HG02973 (cell line): Measurements from ENCODE around the gene ST3GAL3.
"Not testable (repeated sequence)": the region's sequence is repeated elsewhere in the genome, so short reads cannot be mapped to it uniquely, and the experiment has no call there.

Source experiments
- ATAC-seq: cut with Tn5 transposase; IDR thresholded peaks from one replicate; pipeline ENCODE4 v1.9.1; 2021; ENCODE audit warnings: moderate library complexity; ENCODE audit not compliant: unreplicated experiment

Gene ST3GAL3

DNA sequence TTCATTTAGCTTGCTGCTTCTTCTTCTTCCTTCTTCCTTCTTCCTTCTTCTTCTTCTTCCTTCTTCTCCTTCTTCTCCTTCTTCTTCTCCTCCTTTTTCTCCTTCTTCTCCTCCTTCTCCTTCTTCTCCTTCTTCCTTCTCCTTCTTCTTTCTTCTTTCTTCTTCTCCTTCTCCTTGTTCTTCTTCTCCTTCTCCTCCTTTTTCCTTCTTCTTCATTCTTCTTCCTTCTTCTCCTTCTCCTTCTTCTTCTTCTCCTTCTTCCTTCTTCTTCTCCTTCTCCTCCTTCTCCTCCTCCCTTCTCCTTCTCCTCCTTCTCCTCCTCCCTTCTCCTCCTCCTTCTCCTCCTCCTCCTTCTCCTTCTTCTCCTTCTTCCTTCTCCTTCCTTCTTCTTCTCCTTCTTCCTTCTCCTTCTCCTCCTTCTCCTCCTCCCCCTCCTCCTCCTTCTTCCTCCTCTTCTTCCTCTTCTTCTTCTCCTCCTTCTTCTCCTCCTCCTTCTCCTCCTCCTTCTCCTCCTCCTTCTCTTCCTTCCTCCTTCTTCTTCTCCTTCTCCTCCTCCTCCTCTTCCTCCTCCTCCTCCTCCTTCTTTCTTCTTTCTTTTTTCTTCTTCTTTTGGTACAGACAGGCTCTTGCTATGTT, 110.1 kb downstream of the ST3GAL3 start:
- no peak for ATAC-seq

DNA sequence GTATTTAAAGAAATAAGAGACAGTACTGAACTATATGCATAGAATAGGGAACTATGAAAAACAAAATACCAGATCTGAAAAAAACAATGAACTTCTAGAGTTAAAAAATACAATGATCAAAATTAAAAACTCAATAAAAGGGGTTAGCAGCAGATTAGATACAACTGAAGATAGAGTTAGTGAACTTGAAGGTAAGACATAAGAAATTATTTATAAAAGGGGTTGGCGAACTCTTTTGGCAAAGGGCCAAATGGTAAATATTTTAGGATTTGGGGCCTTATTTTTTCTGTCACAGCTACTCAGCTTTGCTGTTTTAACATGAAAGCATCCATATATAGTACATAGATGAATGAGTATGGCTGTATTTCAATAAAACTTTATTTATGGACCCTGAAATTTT, 111.4 kb downstream of the ST3GAL3 start:
- no peak for ATAC-seq

DNA sequence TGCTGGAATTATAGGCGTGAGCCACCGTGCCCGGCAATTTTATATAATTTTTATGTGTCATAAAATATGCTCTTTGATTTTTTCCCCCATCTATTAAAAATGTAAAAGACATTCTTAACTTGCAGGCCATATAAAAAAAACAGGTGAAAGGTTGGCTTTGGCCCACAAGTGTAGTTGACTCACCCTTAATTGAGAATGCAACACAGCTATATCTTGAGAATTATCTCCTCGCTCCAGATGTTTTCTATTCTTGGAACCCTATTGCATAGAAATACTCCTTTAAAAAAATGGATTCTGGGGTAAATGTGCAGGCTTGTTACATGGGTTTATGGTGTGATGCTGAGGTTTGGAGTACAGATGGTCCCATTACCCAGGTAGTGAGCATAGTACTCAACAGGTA, 112.0 kb downstream of the ST3GAL3 start:
- ATAC-seq: no peak

DNA sequence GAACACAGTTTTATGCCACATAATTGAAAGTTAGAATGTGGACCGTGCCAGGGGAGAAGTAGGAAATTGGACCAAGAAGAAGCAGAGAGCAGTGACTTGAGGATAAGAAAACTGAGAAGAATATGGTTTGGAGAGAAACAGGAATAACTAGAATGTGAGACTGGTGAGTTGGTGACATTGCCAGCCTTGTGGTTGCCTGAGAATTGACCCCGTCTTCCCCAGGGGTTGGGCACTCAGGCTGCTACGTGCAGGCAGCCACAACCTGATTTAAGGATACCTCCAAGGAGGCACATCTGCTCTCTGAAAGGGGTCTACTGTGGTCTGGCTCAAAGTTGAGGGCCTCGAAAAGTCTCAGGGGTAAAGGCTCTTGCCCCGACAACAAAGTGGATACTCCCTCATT, 114.1 kb downstream of the ST3GAL3 start:
- ATAC-seq: no peak

DNA sequence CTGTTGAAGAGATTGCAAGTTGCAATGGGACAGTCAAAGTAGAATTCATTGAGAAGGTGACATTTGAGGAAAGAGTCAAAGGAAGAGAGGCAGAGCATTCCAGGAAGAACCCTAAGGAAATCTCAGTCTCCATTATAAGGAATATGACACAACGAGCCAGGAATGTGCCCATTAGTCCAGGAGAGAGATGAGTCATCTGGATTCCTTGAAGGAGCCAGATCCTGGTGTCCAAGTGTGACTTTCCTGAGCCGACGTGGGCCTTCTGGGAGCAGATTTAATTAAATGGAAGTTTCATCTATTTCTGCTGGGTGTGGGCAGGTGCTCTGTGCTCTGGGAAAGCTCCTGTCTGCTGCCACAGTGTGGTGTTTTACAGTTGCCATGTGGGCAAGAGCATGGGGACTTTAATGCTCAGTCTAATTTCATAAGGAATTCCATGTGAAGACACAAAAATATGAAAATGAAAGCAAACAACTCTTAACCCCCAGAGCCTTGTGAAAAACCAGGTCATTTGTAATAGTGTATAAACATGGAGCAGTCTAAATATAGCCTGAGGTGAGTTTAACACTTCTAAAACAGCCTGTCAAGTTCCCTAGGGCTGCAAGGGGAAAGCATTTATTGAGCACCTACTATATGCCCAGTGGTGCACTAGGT, 114.8 kb downstream of the ST3GAL3 start:
- ATAC-seq: no peak

GRCh38 chr1:43824795-43825194, 117.5 kb downstream of the ST3GAL3 start:
- ATAC-seq: no peak

DNA sequence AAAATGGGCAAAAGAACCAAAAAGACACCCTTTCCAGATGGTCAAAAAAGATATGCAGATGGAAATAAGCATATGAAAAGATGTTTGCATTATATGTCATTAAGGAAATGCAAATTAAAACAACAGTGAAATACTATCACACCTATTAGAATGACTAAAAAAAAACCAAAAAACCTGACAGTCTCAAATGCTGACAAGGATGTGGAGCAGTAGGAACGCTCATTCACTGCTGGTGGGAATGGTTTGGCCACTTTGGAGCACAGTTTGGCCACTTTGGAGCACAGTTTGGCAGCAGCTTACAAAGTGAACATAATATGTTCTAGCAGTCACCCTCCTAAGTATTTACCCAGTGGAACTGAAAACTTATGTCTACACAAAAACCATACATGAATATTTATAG, 121.2 kb downstream of the ST3GAL3 start:
- ATAC-seq: no peak

GRCh38 chr1:43830802-43831201, 123.5 kb downstream of the ST3GAL3 start:
- ATAC-seq: no peak

GRCh38 chr1:43831851-43832250, 124.5 kb downstream of the ST3GAL3 start:
- ATAC-seq: no peak

DNA sequence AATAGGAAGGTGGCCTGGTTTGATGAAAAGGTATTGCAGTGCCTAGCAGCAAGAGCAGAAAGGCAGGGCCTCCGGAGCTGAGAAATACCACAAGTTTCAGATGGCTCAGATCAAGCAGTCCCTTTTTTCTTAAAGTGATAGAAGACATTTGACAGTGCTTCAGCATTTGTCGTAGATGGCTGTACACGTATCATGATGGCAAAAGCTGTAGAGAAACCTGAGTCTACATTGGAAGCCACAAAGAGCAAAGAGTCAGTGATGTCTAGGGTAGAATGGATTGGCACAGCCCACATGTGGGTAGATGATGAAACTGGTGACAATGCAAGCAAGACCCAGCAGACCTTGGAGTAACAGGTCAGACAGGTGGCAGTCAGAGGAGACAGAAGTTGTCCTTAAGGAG, 124.9 kb downstream of the ST3GAL3 start:
- ATAC-seq: no peak

DNA sequence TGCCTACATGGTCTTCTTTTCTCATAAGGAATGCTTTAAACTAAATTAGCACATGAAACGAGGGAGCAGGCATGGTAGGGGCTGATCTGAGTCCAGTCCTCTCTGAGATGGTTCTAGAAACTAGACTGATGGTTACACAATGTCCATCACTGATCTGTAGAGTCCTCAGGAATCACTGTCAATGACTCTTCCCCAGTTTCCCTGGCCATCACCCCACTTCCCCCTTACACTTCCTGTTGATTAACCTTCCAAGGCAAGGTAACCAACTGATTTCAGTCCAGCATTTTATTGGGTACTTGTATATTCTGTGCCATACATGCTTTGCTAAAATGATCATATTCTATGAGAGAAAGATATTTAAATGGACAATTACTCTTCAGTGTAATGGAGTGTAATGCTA, 125.7 kb downstream of the ST3GAL3 start:
- no peak for ATAC-seq

DNA sequence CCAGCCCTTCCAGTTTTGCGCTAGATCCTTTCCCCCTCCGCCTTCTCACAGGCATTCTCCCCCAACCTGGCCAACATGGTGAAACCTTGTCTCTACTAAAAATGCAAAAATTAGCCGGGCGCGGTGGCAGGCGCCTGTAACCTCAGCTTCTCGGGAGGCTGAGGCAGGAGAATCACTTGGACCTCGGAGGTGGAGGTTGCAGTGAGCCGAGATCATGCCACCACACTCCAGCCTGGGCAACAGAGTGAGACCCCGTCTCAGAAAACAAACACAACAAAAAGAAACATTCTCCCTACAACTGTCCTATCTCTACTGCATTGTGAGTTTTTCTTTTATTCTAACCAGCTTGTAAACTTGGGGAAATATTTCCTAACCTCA, 126.6 kb downstream of the ST3GAL3 start:
- ATAC-seq: not testable (repeated sequence)

- ATAC-seq: no peak
Measured at GRCh38 chr1:43834280-43835081, 127.1 kb downstream of the ST3GAL3 start.

- no peak for ATAC-seq
Measured at GRCh38 chr1:43835082-43836021, 128.0 kb downstream of the ST3GAL3 start.

- ATAC-seq: no peak
Measured at GRCh38 chr1:43836267-43836951, 129.1 kb downstream of the ST3GAL3 start.

DNA sequence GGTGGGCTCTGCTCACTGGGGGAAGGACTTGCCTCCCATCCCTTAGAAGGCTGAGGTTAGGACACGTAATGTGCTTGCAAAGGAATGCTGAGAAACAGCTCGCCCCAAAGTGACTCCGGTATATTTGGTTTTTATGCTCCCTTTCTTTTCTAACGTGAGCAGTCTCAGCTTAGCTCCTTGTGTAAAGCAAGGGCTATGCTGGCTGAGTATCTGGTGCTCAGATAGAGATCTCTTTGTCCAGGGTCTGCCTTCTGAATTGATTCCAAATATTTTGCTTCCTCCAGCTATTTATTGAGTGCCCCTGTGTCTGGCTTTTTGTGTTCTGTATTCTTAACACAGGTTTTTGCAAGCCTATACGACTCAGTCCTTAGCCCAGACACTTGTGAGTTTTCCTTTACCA, 131.7 kb downstream of the ST3GAL3 start:
- ATAC-seq: no peak

DNA sequence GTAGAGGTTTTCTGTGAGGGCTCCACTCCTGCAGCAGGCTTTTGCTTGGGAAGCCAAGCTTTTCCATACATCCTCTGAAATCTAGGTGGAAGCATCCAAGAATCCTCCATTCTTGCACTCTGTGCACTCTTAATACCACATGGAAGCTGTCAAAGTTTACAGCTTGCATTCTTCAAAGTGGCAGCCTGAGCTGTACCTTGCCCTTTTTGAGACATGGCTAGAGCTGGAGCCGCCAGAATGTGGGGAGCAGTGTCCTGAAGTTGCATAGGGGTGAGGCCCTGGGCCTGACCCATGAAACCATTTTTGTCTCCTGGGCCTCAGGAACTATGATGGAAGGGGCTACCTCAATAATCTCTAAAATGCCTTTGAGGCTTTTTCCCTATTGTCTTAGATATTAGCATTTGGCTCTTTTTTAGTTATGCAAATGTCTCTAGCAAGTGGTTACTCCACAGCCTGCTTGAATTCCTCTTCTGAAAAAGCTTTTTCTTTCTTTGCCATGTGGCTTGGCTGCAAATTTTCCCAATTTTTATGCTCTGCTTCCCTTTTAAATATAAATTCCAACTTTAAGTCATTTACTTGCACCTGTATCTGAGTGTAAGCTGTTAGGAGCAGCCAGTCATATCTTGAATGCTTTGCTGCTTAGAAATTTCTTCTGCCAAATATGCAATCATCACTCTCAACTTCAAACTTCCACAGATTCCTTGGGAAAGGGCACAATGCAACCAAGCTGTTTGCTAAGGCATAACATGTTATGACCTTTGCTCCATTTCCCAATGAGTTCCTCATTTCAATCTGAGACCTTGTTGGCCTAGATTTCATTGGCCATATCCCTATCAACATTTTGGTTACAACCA, 134.2 kb downstream of the ST3GAL3 start:
- no peak for ATAC-seq

- no peak for ATAC-seq
Measured at GRCh38 chr1:43842175-43842498, 134.8 kb downstream of the ST3GAL3 start.

DNA sequence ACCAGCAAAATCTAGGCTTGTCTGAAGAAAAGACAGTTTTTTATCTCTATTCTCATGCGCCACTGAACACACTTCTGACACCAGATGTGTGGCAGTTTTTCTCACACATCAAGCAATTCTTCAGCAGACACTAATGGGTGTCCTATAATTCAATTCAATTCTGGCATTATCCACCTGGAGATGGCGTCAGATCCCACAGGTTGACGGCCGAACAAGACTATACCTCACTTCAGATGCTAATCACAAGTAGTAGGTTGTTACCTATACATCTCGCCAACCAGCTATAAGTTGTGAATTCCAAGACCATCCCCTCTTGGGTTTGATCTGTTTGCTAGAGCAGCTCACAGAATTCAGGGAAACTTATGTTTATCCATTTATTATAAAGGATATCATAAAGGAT, 136.3 kb downstream of the ST3GAL3 start:
- ATAC-seq: no peak

- no peak for ATAC-seq
Measured at GRCh38 chr1:43844114-43844513, 136.8 kb downstream of the ST3GAL3 start.
